Mesodermal cell (in vitro differentiated cells): Measurements from ENCODE around the gene CSTF1.

Experiments
- H3K27ac ChIP-seq: 2 replicates; pipeline ENCODE4 v1.7.0; 2013; ENCODE audit warnings: mild to moderate bottlenecking, low read depth, low read length, moderate library complexity; ENCODE audit not compliant: severe bottlenecking
- H3K36me3 ChIP-seq: 2 replicates; pipeline ENCODE4 v1.7.1; 2013; ENCODE audit warnings: mild to moderate bottlenecking, low read length, moderate library complexity; ENCODE audit not compliant: control insufficient read depth, insufficient read depth
- H3K4me1 ChIP-seq: one replicate; pipeline ENCODE4 v1.7.1; 2013; ENCODE audit warnings: mild to moderate bottlenecking, low read length; ENCODE audit not compliant: insufficient read depth, control insufficient read depth, poor library complexity, severe bottlenecking
- H3K4me3 ChIP-seq: 2 replicates; pipeline ENCODE4 v1.7.0; 2013; ENCODE audit warnings: low read length, control low read depth, mild to moderate bottlenecking; ENCODE audit not compliant: insufficient read depth, poor library complexity, severe bottlenecking; ENCODE audit errors: extremely low read depth
- H3K9me3 ChIP-seq: 2 replicates; pipeline ENCODE4 v1.7.1; 2013; ENCODE audit warnings: mild to moderate bottlenecking, low read length, moderate library complexity; ENCODE audit not compliant: control insufficient read depth
- WGBS, 2 experiments: methylation state at CpG; one replicate each; pipeline ENCODE4 v1.1.5; 2013; ENCODE audit warnings: missing lambda C conversion rate in 2 of 2; ENCODE audit not compliant: insufficient coverage in 2 of 2; 5-methylcytosine and 5-hydroxymethylcytosine counted together

The CSTF1 gene

DNA sequence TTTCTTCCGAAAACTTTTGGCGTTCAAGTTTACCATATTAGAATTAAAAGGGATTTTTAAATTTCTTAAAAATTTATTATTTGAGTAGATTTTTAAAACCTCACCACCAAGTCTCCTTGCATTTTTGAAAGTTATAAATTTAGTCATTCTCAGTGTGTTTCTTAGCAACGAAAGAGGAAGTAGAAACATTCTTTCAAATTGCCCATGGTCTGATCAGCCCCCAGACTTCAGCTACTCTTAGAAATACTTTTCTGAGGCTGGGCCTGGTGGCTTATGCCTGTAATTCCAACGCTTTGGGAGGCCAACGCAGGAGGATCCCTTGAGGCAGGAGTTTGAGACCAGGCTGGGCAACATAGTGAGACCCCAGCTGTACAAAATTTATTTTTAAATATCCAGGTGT is 60.9 kb downstream of the CSTF1 start:
- no peaks in the 10 kb centered on the region for H3K4me1 ChIP-seq
- 67 to 76% methylated on average over 1 to 2 of the region's 5 CpGs for WGBS, 2 experiments
- H3K27ac ChIP-seq: no peak overlapping the region
- H3K4me3 ChIP-seq: no peak overlapping the region
- H3K36me3 ChIP-seq: no peaks in the 10 kb centered on the region
- H3K9me3 ChIP-seq: no peaks in the 10 kb centered on the region

DNA sequence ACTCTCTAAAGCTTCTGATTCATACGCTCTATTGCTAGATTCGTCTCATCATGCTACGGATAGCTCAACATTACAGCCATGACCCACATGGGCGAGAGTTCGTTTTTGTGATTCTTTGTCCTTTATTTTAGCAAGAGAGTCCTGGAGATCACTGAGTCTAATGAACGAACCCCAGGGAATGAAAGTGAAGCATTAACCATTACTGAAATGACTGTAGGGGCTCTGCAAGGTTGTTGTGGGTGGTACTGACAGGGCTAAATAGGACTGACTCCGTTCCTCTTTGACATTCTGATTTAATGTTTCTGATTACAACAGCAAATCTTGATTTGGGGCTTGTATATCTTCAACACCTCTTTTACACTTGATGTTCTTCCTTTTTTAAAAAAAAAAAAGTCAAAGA is 62.3 kb downstream of the CSTF1 start:
- Histone ChIP-seq H3K36me3 (no peaks in the 10 kb centered on the region), H3K4me1 (no peaks in the 10 kb centered on the region), H3K9me3 (no peaks in the 10 kb centered on the region), H3K27ac (no peak overlapping the region), H3K4me3 (no peak overlapping the region)
- 80 to 83% methylated on average over 6 of the region's 7 CpGs for WGBS, 2 experiments
